ENCODE data around the gene CPA1.

GRCh38 chr7:130381468-130382312 lies 1.4 kb downstream of the CPA1 start:
- TF ChIP-seq CTCF (IDR thresholded peaks at IDR 0.05; ENCODE audit: insufficient read depth, low read length) (no peak), POLR2AphosphoS5 (IDR thresholded peaks at IDR 0.05; ENCODE audit: low read depth) (no peak), REST (IDR thresholded peaks at IDR 0.05; ENCODE audit: insufficient replicate concordance, low read depth) (no peak), SPI1 (IDR thresholded peaks at IDR 0.05; ENCODE audit: borderline replicate concordance, low read depth) (no peak)

Measured in HL-60 (cell line).